A204.1 (cell line): ENCODE data around the gene SLX9.
"Not testable (repeated sequence)": the region's sequence is repeated elsewhere in the genome, so short reads cannot be mapped to it uniquely, and the experiment has no call there.

Source experiments
- FAIRE-seq: peaks from 2 replicates; lab custom pipeline; 2012; peaks lifted over from hg19 to GRCh38; lab: Jason Lieb, UNC

The SLX9 gene

GRCh38 chr21:44916965-44917364, 22.9 kb upstream of the SLX9 start:
- FAIRE-seq: no peak

- no peak for FAIRE-seq
Measured at GRCh38 chr21:44917446-44918106, 22.3 kb upstream of the SLX9 start.

- no peak for FAIRE-seq
Measured at GRCh38 chr21:44918107-44918470, 21.7 kb upstream of the SLX9 start.

- FAIRE-seq: no peak
Measured at GRCh38 chr21:44918581-44919033, 21.2 kb upstream of the SLX9 start.

GRCh38 chr21:44919111-44919912, 20.5 kb upstream of the SLX9 start:
- FAIRE-seq: no peak

- no peak for FAIRE-seq
Measured at GRCh38 chr21:44919913-44920693, 19.7 kb upstream of the SLX9 start.

GRCh38 chr21:44920694-44921604, 18.9 kb upstream of the SLX9 start, which contains the start of gene ITGB2:
ITGB2 (minus strand) TSS chr21:44920899; CDS start chr21:44910782, 10,117 bp downstream.
- no peak for FAIRE-seq

GRCh38 chr21:44921928-44922327, 17.9 kb upstream of the SLX9 start:
- FAIRE-seq: no peak

- no peak for FAIRE-seq
Measured at GRCh38 chr21:44923480-44924084, 16.2 kb upstream of the SLX9 start.

- no peak for FAIRE-seq
Measured at GRCh38 chr21:44924606-44925377, 15.0 kb upstream of the SLX9 start.

- no peak for FAIRE-seq
Measured at GRCh38 chr21:44925378-44925755, 14.5 kb upstream of the SLX9 start.

- FAIRE-seq: no peak
Measured at GRCh38 chr21:44926331-44927101, 13.3 kb upstream of the SLX9 start.

GRCh38 chr21:44927259-44927586, 12.6 kb upstream of the SLX9 start:
- FAIRE-seq: no peak

- no peak for FAIRE-seq
Measured at GRCh38 chr21:44927587-44928461, 12.0 kb upstream of the SLX9 start.

- FAIRE-seq: not testable (repeated sequence)
Measured at GRCh38 chr21:44928500-44929241, 11.2 kb upstream of the SLX9 start.

GRCh38 chr21:44929242-44929798, 10.5 kb upstream of the SLX9 start:
- FAIRE-seq: no peak

GRCh38 chr21:44929799-44930542, 9.9 kb upstream of the SLX9 start:
- no peak for FAIRE-seq
